Medulla oblongata (tissue), 1 donor: ENCODE results near the gene IQCE.

ENCODE experiments used
- DNase-seq: peaks from one replicate; pipeline ENCODE4 v3.0.0-alpha.2; 2015; ENCODE audit errors: extremely low spot score

The IQCE gene

GRCh38 chr7:2614631-2615330 lies 56.0 kb downstream of the IQCE start:
- no peak for DNase-seq

GRCh38 chr7:2616387-2617324 lies 57.9 kb downstream of the IQCE start:
- peak; percentile 71 for DNase-seq

GRCh38 chr7:2617325-2617905 lies 58.6 kb downstream of the IQCE start:
- no peak for DNase-seq

- DNase-seq = no peak
These were observed 60.3 kb downstream of the IQCE start for GRCh38 chr7:2619116-2619515.

GRCh38 chr7:2621061-2621828 lies 62.5 kb downstream of the IQCE start:
- no peak for DNase-seq

- no peak for DNase-seq
These were observed 63.3 kb downstream of the IQCE start for GRCh38 chr7:2621948-2622640.

GRCh38 chr7:2622869-2623697 lies 64.3 kb downstream of the IQCE start:
- no peak for DNase-seq

GRCh38 chr7:2623698-2624014 lies 64.9 kb downstream of the IQCE start:
- no peak for DNase-seq

- no peak for DNase-seq
These were observed 65.6 kb downstream of the IQCE start for GRCh38 chr7:2624293-2624886.

- no peak for DNase-seq
These were observed 67.8 kb downstream of the IQCE start for GRCh38 chr7:2626498-2627117.

GRCh38 chr7:2627258-2628129 lies 68.7 kb downstream of the IQCE start:
- no peak for DNase-seq

GRCh38 chr7:2628130-2628482 lies 69.3 kb downstream of the IQCE start:
- peak; percentile 66 for DNase-seq

GRCh38 chr7:2628891-2629290 lies 70.1 kb downstream of the IQCE start:
- no peak for DNase-seq

- DNase-seq = peak; percentile 48
These were observed 71.2 kb downstream of the IQCE start for GRCh38 chr7:2629746-2630681.

GRCh38 chr7:2631946-2632732 lies 73.4 kb downstream of the IQCE start, which contains the start of gene TTYH3:
Gene TTYH3, plus strand, starts transcription at chr7:2631986. Its CDS starts 170 bp downstream, at chr7:2632156.
- DNase-seq = no peak

- DNase-seq = peak; percentile 58
These were observed 74.2 kb downstream of the IQCE start for GRCh38 chr7:2632733-2633537.
